Uterus (tissue), 2 donors: ENCODE measurements around the gene TAMALIN.

Experiments
- POLR2A ChIP-seq, 2 donors: fragments of 450-650 bp; IDR thresholded peaks; one replicate each; pipeline ENCODE4 v1.6.1; 2016; ENCODE audit warnings: antibody characterized with exemption in 2 of 2, mild to moderate bottlenecking in 1 of 2, moderate library complexity in 1 of 2
- TF ChIP-seq, protein P1 (sequence below), 4 experiments: fragments of 200-600 bp in 2 of 4; fragments of 450-650 bp in 2 of 4; sonication (generic) in 2 of 4; IDR thresholded peaks; one replicate each; pipeline ENCODE4 v1.5.1; 2016 to 2019; ENCODE audit warnings: antibody characterized with exemption in 4 of 4, mild to moderate bottlenecking in 2 of 4, moderate library complexity in 1 of 4

GRCh38 chr12:52063981-52064649 is 57.4 kb downstream of the TAMALIN start:
- no peak for TF ChIP-seq POLR2A (IDR thresholded peaks at IDR 0.05)
- TF ChIP-seq, protein P1, sequence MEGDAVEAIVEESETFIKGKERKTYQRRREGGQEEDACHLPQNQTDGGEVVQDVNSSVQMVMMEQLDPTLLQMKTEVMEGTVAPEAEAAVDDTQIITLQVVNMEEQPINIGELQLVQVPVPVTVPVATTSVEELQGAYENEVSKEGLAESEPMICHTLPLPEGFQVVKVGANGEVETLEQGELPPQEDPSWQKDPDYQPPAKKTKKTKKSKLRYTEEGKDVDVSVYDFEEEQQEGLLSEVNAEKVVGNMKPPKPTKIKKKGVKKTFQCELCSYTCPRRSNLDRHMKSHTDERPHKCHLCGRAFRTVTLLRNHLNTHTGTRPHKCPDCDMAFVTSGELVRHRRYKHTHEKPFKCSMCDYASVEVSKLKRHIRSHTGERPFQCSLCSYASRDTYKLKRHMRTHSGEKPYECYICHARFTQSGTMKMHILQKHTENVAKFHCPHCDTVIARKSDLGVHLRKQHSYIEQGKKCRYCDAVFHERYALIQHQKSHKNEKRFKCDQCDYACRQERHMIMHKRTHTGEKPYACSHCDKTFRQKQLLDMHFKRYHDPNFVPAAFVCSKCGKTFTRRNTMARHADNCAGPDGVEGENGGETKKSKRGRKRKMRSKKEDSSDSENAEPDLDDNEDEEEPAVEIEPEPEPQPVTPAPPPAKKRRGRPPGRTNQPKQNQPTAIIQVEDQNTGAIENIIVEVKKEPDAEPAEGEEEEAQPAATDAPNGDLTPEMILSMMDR (IDR thresholded peaks at IDR 0.05): no peak
